ENCODE results near the gene KRTAP10-8.
"Not testable (repeated sequence)": the region's sequence is repeated elsewhere in the genome, so short reads cannot be mapped to it uniquely, and the experiment has no call there.

The KRTAP10-8 gene

GRCh38 chr21:44579056-44579832, 32.6 kb upstream of the KRTAP10-8 start:
- DNase-seq (ENCODE audit: low spot score): no peak

- no peak for DNase-seq (ENCODE audit: low spot score)
These were observed 32.1 kb upstream of the KRTAP10-8 start for GRCh38 chr21:44579833-44580144.

DNA sequence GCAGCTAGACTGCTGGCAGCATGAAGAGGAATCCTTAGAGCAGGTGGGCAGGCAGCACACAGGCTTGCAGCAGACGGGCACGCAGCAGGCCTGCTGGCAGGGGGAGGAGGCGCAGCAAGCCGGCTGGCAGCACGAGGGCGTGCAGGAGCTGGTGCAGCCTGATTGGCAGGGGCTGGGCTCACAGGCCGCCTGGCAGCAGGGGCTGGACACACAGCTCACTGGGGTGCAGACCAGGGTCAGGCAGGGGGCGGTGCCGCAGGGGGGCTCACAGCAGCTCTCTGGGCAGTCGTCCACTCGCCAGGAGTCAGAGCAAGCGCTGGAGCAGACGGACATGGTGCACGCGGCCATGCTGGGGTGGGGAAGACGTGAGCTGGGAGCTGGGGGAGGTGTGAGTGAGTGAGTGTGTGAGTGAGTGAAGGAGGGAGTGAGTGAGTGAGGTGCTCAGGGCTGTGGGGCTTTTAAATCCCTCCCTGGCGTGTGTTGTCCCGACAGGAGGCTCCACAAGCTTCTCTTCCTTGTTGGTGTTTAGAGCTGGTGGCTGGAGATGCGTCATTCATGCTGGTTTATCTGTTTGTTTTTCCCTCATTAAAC, 31.6 kb upstream of the KRTAP10-8 start, which contains the start of gene KRTAP10-5:
KRTAP10-5 (minus strand) TSS at position 374 of the 591 bp plus-strand sequence; CDS start at position 348, 26 bp downstream.
- DNase-seq (ENCODE audit: low spot score): not testable (repeated sequence)

DNA sequence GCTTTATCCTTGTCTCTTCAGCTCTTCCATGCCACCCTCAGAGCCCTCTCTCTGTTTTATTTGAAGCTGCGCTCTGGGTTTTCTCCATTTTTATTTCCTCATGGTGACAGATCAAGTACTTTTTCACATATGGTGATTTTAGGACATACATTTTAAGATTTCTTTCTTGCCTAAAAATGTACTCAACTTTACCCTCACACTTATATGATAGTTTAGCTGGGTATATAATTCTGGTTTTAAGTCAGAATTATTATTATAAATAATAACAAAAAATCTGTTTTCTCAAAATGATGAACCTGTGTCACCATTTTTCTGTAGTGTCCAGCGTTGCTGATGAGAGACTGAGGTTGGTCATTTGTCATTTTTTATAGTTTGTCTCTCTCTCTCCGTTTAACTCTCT, 30.7 kb upstream of the KRTAP10-8 start:
- no peak for DNase-seq (ENCODE audit: low spot score)

GRCh38 chr21:44582055-44582454, 29.8 kb upstream of the KRTAP10-8 start:
- DNase-seq (ENCODE audit: low spot score): no peak

DNA sequence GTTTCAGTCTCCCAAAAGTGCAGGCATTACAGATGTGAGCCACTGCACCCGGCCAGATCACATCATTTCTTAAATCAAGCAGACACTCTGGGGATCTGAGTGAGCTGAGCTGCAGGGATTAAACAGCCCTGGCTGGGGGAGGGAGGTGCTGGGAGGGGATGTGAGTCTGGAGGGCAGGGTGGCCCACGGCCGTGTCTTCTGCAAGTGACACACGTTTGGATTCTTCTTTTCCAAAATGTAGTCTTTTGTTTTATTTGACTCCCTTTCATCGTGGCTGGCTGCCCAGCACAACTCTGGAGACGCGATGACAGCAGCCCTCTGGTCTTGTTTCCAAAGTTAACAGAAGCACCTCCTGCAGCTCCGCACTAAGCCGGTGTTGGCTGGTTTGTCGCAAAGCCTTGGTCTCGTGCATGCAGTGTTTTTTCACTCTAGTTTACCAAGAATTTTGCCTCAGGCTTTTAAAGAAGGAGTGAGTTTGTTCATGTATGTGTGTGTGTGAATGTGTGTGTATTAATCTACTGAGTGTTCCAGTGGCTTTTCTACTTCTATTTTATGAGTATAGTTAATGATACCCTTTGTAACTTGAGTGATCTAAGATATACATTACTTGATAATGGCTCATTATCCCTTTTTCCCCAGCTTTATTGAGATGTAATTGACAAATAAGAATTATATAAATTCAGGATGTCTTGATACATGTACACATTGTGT, 28.6 kb upstream of the KRTAP10-8 start:
- no peak for DNase-seq (ENCODE audit: low spot score)

GRCh38 chr21:44583800-44584147, 28.1 kb upstream of the KRTAP10-8 start:
- no peak for DNase-seq (ENCODE audit: low spot score)

- DNase-seq (ENCODE audit: low spot score): no peak
These were observed 26.0 kb upstream of the KRTAP10-8 start for GRCh38 chr21:44585892-44586291.

DNA sequence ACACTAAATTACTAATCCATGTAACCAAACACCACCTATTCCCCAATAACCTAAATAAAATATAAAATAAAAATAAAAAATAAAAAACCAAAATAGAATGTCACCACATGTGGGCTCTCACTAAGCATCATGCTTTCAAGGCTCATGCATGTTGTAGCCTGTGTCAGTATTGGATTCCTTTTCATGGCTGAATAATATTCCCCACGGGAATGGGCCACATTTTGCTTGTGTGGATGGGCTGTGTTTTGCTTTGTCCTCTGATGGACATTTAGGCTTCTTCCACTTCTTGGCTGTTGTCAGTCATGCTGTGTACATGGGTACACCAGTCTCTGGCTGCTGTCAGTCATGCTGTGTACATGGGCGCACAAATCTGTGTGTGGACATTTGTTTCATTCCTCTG, 22.8 kb upstream of the KRTAP10-8 start:
- no peak for DNase-seq (ENCODE audit: low spot score)

- DNase-seq (ENCODE audit: low spot score): no peak
These were observed 22.1 kb upstream of the KRTAP10-8 start for GRCh38 chr21:44589586-44590305.

DNA sequence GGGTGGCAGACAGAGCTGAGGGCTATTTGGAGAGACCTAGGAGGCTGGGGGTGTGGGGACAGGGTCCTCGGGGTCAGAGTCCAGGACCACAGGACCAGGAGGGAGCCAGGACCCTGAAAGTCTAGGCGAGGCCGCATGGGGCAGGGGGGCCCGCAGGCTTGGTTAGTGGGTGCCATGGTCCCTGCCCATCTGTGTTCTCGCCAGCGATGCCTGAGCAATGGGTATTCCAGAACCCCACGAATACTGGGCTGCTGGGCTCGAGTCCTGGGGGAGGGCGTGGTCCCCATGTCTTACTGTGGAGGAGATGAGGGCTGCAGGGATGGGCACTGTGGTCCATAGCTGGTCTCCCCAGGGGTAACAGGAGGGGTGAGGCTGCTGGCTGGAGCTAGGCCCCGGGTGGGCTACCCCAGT, 21.6 kb upstream of the KRTAP10-8 start:
- no peak for DNase-seq (ENCODE audit: low spot score)

- not testable (repeated sequence) for DNase-seq (ENCODE audit: low spot score)
These were observed 20.7 kb upstream of the KRTAP10-8 start for GRCh38 chr21:44590897-44591800.

GRCh38 chr21:44591801-44592130, 20.1 kb upstream of the KRTAP10-8 start:
- not testable (repeated sequence) for DNase-seq (ENCODE audit: low spot score)

DNA sequence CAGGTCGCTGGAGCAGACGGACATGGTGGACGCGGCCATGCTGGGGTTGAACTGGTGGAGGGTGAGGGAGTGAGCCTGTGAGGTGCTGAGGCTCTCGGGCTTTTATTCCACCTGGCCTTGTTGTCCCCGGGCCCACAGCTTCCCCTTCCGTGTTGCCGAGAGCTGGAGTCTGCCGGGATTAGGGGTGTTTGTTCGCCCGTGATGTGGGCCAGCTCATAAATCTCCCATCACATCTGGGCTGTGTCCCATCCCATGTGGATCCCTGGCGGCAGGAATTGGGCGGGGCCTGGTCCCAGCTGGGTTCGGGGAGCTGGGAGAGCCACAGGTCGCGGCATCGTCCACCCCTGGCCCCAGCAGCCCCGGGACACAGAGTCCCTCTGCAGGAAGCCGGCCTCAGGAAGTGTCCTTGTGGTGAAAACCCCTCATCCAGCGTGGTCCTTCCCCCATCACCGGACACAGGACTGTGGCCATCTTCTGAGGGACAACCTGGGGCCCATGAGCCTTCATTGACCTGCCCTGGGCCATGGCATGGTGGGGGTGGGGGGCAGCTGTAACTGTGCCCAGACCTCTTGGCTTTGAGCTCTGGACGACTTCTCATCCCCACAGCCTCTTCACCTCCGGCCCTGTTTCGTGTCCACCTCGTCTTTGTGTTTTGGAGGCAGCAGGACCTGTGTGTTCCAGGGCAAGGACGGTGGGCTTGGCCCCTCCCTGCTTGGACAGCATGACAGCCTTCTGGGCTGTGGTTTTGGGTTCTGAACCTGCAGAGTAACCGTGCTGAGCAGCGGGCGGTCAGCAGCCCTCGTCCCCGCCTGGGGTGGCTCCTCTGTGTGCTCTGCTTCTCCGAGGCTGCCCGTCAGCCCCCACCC, 19.2 kb upstream of the KRTAP10-8 start, which contains the start of gene KRTAP10-6:
KRTAP10-6 (minus strand) TSS at position 60 of the 866 bp plus-strand sequence; CDS start at position 39, 21 bp downstream.
- DNase-seq (ENCODE audit: low spot score): no peak

DNA sequence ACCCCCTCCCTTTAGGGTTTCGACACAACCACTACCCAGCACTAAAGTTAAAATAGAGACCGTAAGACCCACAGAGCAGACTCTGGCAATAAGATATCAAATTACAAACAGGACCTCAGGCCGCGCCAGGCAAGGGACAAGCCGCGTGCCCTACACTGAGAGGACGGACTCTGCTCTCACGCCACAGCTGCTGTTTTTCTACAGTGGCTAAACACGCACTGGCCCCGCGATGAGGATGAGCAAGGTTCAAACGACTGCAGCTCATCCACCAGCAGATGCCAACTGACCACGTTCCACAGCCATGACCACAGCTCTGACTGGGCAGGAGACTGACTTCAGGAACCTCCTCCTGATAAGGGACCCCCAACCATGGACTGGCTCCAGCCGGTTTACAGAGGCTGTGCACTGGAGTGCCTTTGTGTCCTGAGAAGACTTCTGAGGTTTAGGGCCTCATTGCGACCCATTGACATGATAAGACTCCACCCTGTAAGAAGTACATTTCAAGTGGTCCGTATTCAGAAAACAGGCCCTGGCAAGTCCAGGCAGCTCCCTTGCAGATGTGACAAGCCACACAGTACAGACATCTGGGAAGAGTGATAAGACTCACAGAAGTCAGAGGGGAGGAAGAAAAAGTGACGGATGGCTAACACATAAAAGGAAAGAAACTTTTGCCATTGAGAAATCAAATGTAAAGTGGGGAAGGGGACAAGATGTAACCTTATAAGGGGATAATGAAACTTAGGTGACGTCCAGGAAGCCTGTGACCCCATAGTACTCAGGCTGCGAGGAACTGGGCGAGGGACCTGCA, 18.1 kb upstream of the KRTAP10-8 start:
- no peak for DNase-seq (ENCODE audit: low spot score)

- no peak for DNase-seq (ENCODE audit: low spot score)
These were observed 17.4 kb upstream of the KRTAP10-8 start for GRCh38 chr21:44594406-44594916.

- DNase-seq (ENCODE audit: low spot score): no peak
These were observed 16.4 kb upstream of the KRTAP10-8 start for GRCh38 chr21:44595524-44595923.

- no peak for DNase-seq (ENCODE audit: low spot score)
These were observed 15.7 kb upstream of the KRTAP10-8 start for GRCh38 chr21:44596068-44596725.

DNA sequence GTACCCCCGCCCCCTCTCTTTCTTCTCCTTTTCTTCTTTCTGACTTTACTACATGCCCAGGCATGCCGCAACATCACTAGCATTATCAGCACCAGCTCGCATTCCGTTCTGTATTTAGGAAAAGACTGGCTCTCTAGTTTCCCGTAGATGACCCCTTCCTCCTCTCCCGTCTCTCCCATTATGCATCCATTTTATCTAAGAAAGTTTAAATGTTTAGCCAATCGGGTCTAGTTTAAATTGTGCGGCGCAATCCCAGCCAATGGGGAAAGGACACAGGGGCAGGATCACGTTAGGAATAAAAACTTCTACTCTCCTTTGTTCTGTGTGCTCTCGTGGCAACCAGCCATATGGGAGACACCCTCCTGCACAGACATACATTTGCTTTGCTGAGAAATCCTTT, 13.8 kb upstream of the KRTAP10-8 start:
- no peak for DNase-seq (ENCODE audit: low spot score)
